ENCODE data around the gene MRGPRG.
"Not testable (repeated sequence)": the region's sequence is repeated elsewhere in the genome, so short reads cannot be mapped to it uniquely, and the experiment has no call there.

MRGPRG gene

GRCh38 chr11:3170756-3171650, 47.6 kb downstream of the MRGPRG start:
- DNase-seq, result no peak

DNA sequence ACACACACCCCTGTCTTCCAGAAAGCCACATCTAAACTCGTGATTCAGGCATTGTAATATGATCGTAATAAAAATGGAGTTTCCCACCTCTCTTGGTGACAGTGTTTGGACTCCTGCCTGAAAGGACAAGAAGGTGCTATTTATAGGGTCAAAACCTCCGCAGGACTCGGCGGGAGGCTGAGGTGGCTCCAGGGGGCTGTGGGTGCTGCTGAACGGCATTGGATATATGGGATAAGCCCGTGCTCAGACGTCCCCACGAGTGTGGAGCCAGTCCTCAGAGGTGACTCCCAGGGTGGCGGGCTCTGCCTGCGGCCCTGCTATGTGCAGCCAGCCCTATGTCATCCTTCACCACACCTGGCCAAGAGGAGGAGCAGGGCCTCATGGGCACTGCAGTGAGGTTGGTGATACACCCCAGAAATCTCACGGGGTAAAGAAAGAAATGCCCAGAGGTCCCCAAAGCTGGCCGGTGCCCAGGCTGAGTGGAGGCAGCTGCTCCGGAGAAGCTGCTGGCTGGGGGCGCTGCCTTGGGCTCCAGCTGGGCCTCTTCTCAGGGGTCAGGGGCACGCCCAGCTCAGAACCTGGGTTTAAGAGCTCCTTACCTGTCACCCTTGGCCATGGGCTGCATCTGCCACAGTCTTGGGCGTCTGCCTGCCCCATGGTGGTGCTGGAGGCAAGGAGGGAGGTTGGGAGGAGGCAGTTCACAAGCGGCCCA, 48.4 kb downstream of the MRGPRG start:
- no peak for DNase-seq

DNA sequence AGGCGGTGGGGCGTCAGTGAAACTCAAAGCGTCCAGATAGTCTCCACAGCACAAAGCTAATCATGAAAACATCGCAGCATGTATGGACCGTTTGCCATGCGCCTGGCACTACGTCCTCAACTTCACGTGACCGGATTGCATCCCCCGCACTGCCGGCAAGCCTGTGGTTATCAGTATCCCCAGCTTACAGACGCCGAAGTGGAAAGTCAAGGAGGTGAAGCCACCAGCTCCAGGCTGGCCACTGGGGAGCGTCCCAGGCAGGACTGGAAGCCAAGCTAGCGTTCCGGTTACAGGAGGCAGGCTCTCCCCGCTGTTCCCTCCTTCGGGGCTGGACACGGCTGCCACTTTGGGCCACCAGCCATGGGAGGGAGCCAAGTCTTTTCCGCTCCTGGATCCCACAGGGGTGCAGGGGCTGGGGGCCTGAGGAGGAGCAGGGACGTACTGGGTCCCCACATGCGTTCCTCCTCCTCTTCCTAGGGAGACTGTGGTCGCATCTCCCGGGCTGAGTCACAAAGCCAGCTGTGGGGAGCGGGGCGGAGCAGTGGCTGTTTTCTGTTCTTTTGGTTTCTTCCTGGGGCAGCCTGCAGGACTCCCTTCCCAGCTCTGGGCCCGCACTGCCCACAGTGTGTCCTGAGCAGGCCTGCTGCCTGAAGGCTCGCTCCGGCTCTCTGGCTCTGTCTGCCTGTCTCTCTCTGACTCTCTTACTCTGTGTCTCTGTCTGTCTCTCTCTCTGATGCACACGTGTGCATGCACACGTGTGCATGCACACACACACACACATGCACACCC, 49.2 kb downstream of the MRGPRG start:
- DNase-seq, result no peak

- DNase-seq, result not testable (repeated sequence)
These were observed 49.8 kb downstream of the MRGPRG start for GRCh38 chr11:3168742-3169254.
